ENCODE data around the gene LRP1B. TPM values are rescaled to one million over a fixed set of nuclear protein-coding genes. Genes with fewer than 3 reads are reported as not detected.

Gene LRP1B
- total and polyA plus RNA-seq, 2 donors (not counting 1 experiment from before 2014, with no cell fraction given), result under 0.01 to 0.01 TPM

GRCh38 chr2:141475801-141476200, 655.0 kb downstream of the LRP1B start:
- Histone ChIP-seq H3K27ac (ENCODE audit: insufficient read depth, low read length) (no peak overlapping the region), H3K79me2 (ENCODE audit: control insufficient read depth, insufficient read depth, low read length) (no peaks in the 10 kb centered on the region), H3K27me3 (ENCODE audit: control insufficient read depth, insufficient read depth, low read length) (no peaks in the 10 kb centered on the region), H3K4me2 (ENCODE audit: extremely low read depth, insufficient read depth, low read length) (no peak overlapping the region), H2AFZ (ENCODE audit: low read length) (no peak overlapping the region), H3K9ac (ENCODE audit: insufficient read depth, low read length) (no peak overlapping the region), H3K4me1 (ENCODE audit: control insufficient read depth, extremely low read depth, insufficient read depth, low read length) (no peaks in the 10 kb centered on the region), H3K36me3 (ENCODE audit: control insufficient read depth, insufficient read depth, low read length) (no peaks in the 10 kb centered on the region), H3K4me3 (replicated peaks in 1 of 4; ENCODE audit: control extremely low read depth in 1 of 4, insufficient read depth in 1 of 4, low read depth in 3 of 4, low read length in 4 of 4) (no peak overlapping the region), H4K20me1 (ENCODE audit: control insufficient read depth, extremely low read depth, insufficient read depth, low read length) (no peaks in the 10 kb centered on the region), H3K9me3 (ENCODE audit: control insufficient read depth, insufficient read depth, low read depth, low read length) (no peaks in the 10 kb centered on the region)
- DNase-seq (ENCODE audit: low read depth in 2 of 2), result no peak
- no peak for TF ChIP-seq EZH2 (IDR thresholded peaks at IDR 0.05; ENCODE audit: low read length, missing control alignments)
- TF ChIP-seq, protein P1, sequence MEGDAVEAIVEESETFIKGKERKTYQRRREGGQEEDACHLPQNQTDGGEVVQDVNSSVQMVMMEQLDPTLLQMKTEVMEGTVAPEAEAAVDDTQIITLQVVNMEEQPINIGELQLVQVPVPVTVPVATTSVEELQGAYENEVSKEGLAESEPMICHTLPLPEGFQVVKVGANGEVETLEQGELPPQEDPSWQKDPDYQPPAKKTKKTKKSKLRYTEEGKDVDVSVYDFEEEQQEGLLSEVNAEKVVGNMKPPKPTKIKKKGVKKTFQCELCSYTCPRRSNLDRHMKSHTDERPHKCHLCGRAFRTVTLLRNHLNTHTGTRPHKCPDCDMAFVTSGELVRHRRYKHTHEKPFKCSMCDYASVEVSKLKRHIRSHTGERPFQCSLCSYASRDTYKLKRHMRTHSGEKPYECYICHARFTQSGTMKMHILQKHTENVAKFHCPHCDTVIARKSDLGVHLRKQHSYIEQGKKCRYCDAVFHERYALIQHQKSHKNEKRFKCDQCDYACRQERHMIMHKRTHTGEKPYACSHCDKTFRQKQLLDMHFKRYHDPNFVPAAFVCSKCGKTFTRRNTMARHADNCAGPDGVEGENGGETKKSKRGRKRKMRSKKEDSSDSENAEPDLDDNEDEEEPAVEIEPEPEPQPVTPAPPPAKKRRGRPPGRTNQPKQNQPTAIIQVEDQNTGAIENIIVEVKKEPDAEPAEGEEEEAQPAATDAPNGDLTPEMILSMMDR (conservative IDR thresholded peaks at IDR 0.05 in 1 of 2, IDR thresholded peaks at IDR 0.05 in 1 of 2; ENCODE audit: low read depth in 1 of 2, low read length in 2 of 2), result no peak

GRCh38 chr2:141468761-141469160, 662.1 kb downstream of the LRP1B start:
- no peaks in the 10 kb centered on the region for H3K79me2 ChIP-seq (ENCODE audit: control insufficient read depth, insufficient read depth, low read length)
- no peaks in the 10 kb centered on the region for H3K9me3 ChIP-seq (ENCODE audit: control insufficient read depth, insufficient read depth, low read depth, low read length)
- no peak overlapping the region for H2AFZ ChIP-seq (ENCODE audit: low read length)
- H3K9ac ChIP-seq (ENCODE audit: insufficient read depth, low read length), result no peak overlapping the region
- no peaks in the 10 kb centered on the region for H3K4me1 ChIP-seq (ENCODE audit: control insufficient read depth, extremely low read depth, insufficient read depth, low read length)
- DNase-seq (ENCODE audit: low read depth in 2 of 2), result peak in 1 of 2 donors; percentile 10
- no peaks in the 10 kb centered on the region for H3K27me3 ChIP-seq (ENCODE audit: control insufficient read depth, insufficient read depth, low read length)
- no peak for TF ChIP-seq EZH2 (IDR thresholded peaks at IDR 0.05; ENCODE audit: low read length, missing control alignments)
- TF ChIP-seq, protein P1 (conservative IDR thresholded peaks at IDR 0.05 in 1 of 2, IDR thresholded peaks at IDR 0.05 in 1 of 2; ENCODE audit: low read depth in 1 of 2, low read length in 2 of 2), result no peak
- H3K4me3 ChIP-seq (replicated peaks in 1 of 4; ENCODE audit: control extremely low read depth in 1 of 4, insufficient read depth in 1 of 4, low read depth in 3 of 4, low read length in 4 of 4), result no peak overlapping the region
- no peaks in the 10 kb centered on the region for H4K20me1 ChIP-seq (ENCODE audit: control insufficient read depth, extremely low read depth, insufficient read depth, low read length)
- H3K4me2 ChIP-seq (ENCODE audit: extremely low read depth, insufficient read depth, low read length), result no peak overlapping the region
- H3K27ac ChIP-seq (ENCODE audit: insufficient read depth, low read length), result no peak overlapping the region
- H3K36me3 ChIP-seq (ENCODE audit: control insufficient read depth, insufficient read depth, low read length), result no peaks in the 10 kb centered on the region

DNA sequence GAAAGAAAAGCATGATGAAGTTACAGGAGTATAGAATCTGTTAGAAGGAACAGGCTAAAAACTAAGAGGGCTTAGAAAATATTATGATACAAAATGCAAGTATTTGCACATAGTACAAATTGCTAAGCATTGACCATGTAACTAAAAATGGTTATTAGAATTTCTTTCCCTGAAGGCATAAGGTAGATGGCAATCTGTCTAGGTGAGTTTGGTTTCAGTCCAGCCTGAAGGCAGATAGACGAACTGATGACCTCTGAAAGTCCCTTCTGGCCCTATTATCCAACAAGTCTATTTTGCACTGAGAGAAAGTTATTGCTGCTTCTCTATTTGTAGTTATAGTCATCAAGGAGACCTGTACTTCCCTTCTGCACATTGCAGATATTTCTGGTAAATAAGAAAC, 663.5 kb downstream of the LRP1B start:
- no peaks in the 10 kb centered on the region for H3K9me3 ChIP-seq (ENCODE audit: control insufficient read depth, insufficient read depth, low read depth, low read length)
- no peaks in the 10 kb centered on the region for H3K27me3 ChIP-seq (ENCODE audit: control insufficient read depth, insufficient read depth, low read length)
- DNase-seq (ENCODE audit: low read depth in 2 of 2), result no peak
- no peaks in the 10 kb centered on the region for H3K79me2 ChIP-seq (ENCODE audit: control insufficient read depth, insufficient read depth, low read length)
- H2AFZ ChIP-seq (ENCODE audit: low read length), result no peak overlapping the region
- no peak overlapping the region for H3K27ac ChIP-seq (ENCODE audit: insufficient read depth, low read length)
- H4K20me1 ChIP-seq (ENCODE audit: control insufficient read depth, extremely low read depth, insufficient read depth, low read length), result no peaks in the 10 kb centered on the region
- no peaks in the 10 kb centered on the region for H3K36me3 ChIP-seq (ENCODE audit: control insufficient read depth, insufficient read depth, low read length)
- TF ChIP-seq, protein P1 (conservative IDR thresholded peaks at IDR 0.05 in 1 of 2, IDR thresholded peaks at IDR 0.05 in 1 of 2; ENCODE audit: low read depth in 1 of 2, low read length in 2 of 2), result no peak
- TF ChIP-seq EZH2 (IDR thresholded peaks at IDR 0.05; ENCODE audit: low read length, missing control alignments), result no peak
- H3K4me2 ChIP-seq (ENCODE audit: extremely low read depth, insufficient read depth, low read length), result no peak overlapping the region
- H3K4me1 ChIP-seq (ENCODE audit: control insufficient read depth, extremely low read depth, insufficient read depth, low read length), result no peaks in the 10 kb centered on the region
- no peak overlapping the region for H3K9ac ChIP-seq (ENCODE audit: insufficient read depth, low read length)
- H3K4me3 ChIP-seq (replicated peaks in 1 of 4; ENCODE audit: control extremely low read depth in 1 of 4, insufficient read depth in 1 of 4, low read depth in 3 of 4, low read length in 4 of 4), result no peak overlapping the region

Data from fibroblast of lung (primary cell).